ENCODE data around the gene PPP2R3A.
"Not testable (repeated sequence)": the region's sequence is repeated elsewhere in the genome, so short reads cannot be mapped to it uniquely, and the experiment has no call there.

DNA sequence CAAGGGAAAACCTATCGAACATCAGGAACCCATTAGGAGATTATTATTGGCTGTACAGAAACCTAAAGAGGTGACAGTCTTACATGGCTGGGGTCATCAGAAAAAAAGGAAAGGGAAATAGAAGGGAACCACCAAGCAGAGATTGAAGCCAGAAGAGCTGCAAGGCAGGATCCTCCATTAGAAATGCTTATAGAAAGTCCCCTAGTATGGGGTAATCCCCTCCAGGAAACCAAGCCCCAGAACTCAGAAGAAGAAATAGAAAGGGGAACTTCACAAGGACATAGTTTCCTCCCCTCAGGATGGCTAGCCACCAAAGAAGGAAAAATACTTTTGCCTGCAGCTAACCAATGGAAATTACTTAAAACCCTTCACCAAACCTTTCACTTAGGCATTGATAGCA, 27.8 kb upstream of the PPP2R3A start:
- TF ChIP-seq EZH2 (IDR thresholded peaks at IDR 0.05; ENCODE audit: low read length): not testable (repeated sequence)
- TF ChIP-seq, protein P1, sequence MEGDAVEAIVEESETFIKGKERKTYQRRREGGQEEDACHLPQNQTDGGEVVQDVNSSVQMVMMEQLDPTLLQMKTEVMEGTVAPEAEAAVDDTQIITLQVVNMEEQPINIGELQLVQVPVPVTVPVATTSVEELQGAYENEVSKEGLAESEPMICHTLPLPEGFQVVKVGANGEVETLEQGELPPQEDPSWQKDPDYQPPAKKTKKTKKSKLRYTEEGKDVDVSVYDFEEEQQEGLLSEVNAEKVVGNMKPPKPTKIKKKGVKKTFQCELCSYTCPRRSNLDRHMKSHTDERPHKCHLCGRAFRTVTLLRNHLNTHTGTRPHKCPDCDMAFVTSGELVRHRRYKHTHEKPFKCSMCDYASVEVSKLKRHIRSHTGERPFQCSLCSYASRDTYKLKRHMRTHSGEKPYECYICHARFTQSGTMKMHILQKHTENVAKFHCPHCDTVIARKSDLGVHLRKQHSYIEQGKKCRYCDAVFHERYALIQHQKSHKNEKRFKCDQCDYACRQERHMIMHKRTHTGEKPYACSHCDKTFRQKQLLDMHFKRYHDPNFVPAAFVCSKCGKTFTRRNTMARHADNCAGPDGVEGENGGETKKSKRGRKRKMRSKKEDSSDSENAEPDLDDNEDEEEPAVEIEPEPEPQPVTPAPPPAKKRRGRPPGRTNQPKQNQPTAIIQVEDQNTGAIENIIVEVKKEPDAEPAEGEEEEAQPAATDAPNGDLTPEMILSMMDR (optimal IDR thresholded peaks at IDR 0.05 in 1 of 3, IDR thresholded peaks at IDR 0.05 in 1 of 3, conservative IDR thresholded peaks at IDR 0.05 in 1 of 3; ENCODE audit: extremely low read depth in 1 of 3, insufficient read depth in 2 of 3, low read length in 3 of 3): not testable (repeated sequence)
